HG03432 (cell line): ENCODE data around the gene USP19.

Experiments
- ATAC-seq: cut with Tn5 transposase; IDR thresholded peaks from one replicate; pipeline ENCODE4 v1.9.1; 2021; ENCODE audit warnings: mild to moderate bottlenecking, moderate library complexity; ENCODE audit not compliant: unreplicated experiment

The USP19 gene

GRCh38 chr3:49120438-49121131 lies at the start of gene USP19:
Gene USP19, minus strand, starts transcription at chr3:49120823. Its CDS starts 1,678 bp downstream, at chr3:49119145.
- ATAC-seq = peak; percentile 91

DNA sequence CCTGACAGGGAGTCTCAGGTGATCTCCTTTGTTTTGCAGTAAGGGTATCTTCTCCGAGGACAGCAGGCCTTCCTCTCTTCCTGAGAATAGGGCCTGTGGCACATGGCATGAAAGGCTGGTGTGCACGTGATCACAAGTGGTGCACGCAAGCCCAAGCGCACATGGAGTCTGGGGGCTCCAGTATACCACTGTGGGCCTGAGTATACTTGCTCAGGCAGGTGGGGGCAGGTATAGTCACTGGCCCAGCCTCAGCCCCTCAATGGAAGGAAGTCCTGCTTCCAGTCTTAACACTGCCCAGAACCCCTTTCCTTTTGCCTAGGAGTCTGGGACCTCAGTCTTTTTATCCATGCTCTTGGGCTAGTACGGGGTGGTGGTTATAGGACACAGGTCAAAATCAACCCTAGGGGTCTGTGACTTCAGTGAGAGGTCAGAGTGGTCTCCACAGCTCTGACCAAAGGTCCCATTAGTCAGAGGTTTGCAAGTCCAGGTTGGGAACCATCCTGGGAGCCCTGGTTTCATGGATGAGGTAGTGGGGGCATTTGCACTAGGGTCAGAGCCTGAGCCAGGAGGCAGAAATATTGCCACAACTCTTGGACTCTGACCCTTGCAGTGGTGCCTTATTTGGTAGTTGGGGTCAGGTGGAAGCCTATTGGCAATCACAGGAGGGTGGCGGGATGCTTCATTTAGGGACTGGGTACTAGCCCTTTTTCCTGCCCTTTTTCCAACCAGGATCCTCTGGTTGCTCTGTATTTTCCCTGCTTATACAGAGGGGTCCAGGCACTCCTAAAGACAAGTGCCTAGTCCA lies 46.3 kb upstream of the USP19 start:
- ATAC-seq = no peak

DNA sequence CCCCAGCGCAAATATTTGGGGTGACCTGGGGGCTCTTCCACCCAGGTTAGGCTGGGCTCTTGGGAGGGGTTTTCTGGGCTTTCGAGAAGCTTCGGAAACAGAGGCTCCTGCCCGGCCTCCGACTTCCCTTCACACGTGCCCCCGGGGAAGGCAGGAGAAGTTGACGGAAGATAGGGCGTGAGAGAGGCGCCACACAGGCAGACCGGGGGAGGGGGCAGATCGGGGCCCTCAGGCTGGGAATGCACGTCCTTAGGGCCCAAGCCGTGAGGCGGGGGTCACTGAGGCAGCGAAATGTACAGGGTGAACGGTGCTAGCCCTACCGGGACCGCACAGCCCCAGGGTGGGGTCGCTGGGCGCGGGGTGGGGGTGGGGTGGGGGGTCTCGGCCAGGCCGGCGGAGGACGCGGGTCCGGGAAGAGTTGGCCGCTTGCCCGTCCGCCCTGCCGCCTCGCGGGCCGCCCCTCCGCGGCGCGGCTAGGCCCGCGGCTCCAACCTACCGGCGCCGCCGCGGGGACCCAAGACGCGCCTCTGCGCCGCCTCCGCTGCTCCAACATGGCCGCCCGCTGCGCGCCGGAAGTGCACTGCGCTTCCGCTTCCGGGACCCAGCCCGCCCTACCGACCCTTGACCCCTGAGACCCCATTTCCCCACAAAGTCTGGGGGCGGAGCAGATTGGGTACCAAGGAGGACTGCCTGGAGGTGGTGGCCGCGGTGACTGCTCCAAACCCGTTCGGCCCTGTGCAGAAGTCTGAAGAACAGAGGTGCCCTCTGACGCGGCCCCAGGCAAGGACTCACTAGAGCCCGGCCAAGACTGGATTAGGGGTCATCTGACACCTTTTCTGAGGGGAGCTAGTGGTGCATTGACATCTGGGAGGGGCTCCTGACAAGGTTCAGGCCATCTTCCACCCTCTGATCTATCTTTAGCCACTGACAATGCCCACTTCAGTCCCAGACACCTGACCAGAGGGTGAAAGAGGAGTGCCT lies 45.4 kb upstream of the USP19 start, which contains the start of gene CCDC71:
Gene CCDC71, minus strand, starts transcription at position 561 of the 981 bp plus-strand sequence. CDS start 2,123 bp downstream, outside the sequence.
- peak; percentile 75 for ATAC-seq

DNA sequence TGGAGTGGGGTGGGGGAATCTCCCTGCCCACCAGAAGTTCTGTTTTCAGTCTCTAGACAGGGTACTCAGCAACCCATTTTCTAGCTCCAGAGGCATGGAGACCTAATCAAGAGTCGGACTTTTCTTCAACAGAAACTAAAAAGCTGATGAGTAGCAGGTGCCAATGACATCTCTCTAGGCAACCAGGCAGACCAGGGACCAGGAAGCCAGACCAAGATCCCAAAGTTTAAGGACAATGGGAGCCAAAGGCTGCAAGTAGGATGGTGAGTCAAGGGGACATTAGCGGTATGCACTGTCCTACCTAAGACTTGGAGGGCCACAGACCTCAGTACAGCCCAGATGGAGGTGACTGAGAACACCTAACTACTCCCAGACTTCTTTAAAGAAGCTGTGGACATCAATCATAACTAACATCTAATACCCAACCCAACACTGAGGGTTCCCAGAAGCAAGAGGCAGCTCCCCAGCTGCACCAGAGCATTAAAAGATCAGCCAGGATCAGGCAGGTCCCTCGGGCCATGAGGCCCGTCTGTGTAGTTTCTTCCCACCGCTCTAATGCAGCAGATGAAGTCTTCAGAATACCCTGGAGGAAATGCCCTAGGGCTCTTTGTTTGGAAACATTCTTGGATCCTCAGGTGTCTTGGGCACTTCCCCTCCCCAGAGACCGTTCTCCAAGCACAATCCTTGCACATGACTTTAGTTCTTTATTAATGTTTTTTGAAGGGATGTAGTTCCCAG lies 44.5 kb upstream of the USP19 start:
- ATAC-seq = no peak

DNA sequence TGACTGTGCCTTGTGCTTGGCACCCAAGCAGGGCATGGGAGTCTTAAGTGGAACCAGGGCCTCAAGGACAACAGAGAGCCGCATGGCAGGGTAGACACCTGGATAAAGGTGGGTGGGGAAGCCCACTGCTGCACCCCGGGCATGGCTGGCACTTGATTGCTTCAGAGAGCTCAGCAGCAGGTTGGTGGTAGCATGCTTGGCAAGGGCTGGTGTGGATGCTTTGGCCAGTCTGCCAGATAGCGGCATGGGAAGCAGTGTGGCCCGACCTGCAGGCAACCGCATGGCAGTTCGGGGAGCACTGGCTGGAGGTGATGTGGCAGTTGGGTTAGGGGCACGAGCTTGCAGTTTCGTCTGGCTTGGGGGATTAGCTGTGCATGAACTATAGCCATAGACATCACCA lies 43.0 kb upstream of the USP19 start:
- no peak for ATAC-seq

GRCh38 chr3:49162751-49163419 lies 42.3 kb upstream of the USP19 start:
- ATAC-seq = no peak

DNA sequence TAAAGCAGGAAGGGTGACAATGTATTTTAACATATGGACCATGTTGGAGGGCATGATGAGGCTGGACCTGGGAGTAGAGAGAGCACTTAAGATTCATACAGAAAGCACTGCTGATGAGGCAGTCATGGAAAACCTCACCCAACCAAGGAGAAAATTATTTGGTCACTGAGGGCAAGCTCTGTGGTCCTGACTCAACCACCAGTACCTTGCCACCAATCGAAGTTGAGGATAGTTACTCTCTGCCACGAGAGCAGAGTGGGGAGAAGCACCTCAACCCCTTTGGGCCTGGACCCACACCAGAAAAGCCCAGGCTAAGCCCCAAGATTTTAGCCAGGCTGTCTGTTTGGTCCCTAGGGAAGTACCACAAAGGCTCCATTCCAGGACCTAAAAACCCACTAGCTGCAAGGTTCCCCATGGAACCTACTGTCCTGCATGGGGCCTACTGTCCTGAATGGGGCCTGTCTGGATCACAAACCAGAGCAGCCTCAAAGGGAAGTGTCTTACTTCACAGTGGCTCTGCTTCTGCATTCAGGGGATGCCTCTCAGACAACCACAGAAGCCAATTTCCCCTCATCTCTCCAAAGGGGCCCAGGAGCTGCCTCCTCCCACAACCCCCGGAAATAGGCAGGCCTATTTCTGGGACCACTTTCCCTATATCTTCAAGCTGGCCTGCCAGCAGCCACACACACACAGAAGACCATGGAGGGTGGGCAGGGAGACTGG lies 41.3 kb upstream of the USP19 start:
- no peak for ATAC-seq

DNA sequence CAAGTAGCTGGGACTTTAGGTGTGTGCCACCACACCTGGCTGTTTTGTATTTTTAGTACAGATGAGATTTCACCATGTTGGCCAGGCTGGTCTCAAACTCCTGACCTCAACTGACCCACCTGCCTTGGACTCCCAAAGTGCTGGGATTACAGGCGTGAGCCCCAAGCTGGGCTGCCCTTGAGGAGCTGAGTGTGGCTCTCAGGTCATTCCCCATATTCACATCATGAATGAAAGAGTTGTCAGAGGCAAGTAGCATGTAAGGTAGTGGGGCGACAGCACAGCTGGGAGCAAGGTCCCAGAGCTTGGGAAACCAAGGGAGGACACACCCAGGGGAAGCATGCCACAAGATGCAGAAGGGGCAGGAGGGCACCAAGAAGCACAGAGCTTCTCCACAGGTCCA lies 40.6 kb upstream of the USP19 start:
- ATAC-seq = no peak

DNA sequence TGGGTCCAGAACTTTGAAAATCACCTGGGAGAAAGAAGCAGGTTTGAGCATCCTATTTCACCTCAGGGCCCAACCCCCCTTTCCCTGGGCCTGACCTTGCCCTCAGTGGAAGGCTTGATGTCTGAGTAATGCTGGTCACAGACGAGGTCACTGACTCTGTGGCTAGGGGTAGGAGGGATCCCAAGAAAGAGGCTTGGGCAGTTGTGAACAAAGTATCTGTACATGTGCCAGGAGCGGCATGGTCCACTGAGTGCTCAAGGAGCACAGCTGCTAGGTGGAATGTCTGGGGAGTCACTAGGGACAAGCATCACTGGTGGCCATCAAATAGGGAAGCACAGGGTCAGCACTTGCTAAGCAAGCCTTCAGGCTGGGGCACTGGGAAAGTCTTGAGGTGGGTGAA lies 38.2 kb upstream of the USP19 start:
- no peak for ATAC-seq

- ATAC-seq = no peak
These were observed 37.6 kb upstream of the USP19 start for GRCh38 chr3:49158103-49158709.

DNA sequence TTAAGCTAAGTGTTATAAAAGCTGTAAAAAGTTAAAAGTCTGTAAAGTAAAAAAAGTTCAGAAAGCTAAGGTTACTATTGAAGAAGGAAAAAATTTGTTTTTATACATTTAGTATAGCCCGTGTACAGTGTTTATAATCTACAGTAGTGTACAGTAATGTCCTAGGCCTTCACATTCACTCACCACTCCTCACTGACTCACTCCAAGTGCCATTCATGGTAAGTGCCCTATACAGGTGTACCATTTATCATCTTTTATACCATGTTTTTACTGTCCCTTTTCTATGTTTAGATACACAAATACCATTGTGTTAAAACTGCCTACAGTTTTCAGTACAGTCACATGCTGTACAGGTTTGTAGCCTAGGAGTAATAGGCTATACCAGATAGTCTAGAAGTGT lies 36.7 kb upstream of the USP19 start:
- no peak for ATAC-seq

- ATAC-seq = no peak
These were observed 32.8 kb upstream of the USP19 start for GRCh38 chr3:49153349-49153912.

- ATAC-seq = no peak
These were observed 31.0 kb upstream of the USP19 start for GRCh38 chr3:49151610-49152009.

GRCh38 chr3:49148159-49148558 lies 27.5 kb upstream of the USP19 start:
- no peak for ATAC-seq

DNA sequence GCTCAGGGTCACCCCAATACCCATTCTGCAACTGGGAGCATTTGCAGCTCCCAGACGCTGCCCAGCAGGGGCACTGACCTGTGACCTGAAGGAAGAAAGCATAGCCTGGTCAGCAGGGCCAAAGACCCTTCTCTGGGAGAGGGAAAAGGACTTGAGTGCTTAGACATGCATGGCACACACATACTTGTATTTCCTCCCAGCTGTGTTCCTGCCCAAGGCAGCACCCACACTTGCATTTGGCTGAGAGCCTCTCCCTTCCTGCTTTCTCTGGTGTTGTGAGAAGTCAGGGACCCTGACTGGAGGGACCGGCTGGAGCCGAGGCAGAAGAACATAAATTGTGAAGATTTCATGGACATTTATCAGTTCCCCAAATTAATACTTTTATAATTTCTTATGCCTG lies 19.5 kb upstream of the USP19 start:
- no peak for ATAC-seq

DNA sequence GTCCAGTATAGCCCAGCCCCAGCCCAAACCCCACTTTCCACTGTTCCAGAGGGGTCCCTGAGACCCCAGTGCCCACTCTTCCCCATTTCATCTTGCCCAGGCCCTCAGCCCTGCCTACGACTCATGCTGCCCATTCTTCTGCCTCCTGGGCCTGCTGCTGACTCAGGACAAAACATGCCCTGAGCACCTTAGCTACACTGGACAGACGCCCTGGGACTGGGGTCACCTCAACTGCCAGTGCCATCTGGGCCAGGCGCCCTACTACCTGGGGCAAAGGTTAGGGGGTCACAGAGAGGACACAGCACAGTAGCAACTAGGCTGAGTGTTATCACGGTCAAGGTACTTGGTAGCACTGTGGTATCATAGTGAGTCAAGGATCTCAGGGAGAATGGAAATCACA lies 14.9 kb upstream of the USP19 start:
- no peak for ATAC-seq

GRCh38 chr3:49134471-49135265 lies 14.0 kb upstream of the USP19 start:
- no peak for ATAC-seq
